GM10266 (cell line): ENCODE measurements around the gene RNH1.
"Not testable (repeated sequence)": the region's sequence is repeated elsewhere in the genome, so short reads cannot be mapped to it uniquely, and the experiment has no call there.

Experiments used
- DNase-seq: peaks from one replicate; pipeline ENCODE4 v3.0.0; 2012; ENCODE audit errors: extremely low spot score
- CTCF ChIP-seq: IDR thresholded peaks from 2 replicates; pipeline ENCODE4 v1.5.1; 2012; ENCODE audit warnings: mild to moderate bottlenecking, low read depth; ENCODE audit not compliant: control insufficient read depth, insufficient read depth; ENCODE audit errors: missing control alignments

RNH1 gene

DNA sequence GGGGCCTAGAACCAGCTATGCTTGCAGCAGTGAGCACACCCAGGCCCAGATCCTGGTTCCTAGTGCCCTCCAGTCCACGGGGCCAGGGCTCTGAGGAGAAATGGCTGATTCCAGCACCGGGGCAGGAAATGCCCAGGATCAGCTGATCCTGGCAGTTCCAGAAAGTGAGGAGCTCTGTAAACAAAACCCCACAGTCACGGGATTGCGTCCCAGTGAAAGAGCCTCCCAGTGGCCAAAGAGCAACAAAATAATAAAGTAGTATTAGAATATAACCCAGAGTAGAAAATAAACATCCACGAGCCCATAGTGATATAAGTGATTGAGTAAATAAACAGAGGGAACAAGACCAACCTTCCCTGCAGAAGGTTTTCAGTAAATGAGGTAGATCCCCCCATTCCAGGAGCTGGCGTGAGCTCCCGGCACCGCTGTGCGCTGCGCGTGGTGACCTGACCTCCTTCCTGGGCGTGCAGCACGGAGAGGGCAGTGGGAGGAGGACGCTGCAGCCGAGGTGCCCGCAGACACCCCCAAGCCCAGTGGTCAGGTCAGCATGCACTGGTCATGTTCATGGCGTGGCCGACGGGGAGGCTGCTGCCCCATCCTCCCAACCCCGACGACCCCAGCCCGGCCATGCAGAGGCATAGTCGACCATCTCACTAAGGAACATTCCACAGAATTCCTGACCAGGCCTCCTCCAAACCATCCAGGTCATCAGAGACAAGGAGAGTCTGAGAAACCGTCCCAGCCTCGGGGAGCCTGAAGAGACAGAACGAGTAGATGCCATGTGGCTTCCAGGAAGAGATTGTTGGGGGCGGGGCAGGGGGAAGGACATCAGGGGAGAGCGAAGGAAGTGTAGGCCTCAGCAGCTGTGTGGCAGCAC lies 37.1 kb downstream of the RNH1 start:
- no peak for DNase-seq

DNA sequence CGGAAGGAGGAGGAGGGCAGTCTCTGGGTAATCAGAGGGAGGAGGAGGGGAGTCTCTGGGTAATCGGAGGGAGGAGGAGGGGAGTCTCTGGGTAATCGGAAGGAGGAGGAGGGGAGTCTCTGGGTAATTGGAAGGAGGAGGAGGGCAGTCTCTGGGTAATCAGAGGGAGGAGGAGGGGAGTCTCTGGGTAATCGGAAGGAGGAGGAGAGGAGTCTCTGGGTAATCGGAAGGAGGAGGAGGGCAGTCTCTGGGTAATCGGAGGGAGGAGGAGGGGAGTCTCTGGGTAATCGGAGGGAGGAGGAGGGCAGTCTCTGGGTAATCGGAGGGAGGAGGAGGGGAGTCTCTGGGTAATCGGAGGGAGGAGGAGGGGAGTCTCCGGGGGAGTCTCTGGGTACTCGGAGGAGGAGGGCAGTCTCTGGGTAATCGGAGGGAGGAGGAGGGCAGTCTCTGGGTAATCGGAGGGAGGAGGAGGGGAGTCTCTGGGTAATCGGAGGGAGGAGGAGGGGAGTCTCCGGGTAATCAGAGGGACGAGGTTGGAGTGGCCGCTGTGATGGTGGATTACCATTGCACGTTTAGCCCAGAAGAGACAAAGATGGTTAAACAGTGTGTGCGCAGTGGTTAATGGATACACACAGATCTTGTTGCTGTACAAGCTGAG lies 37.9 kb downstream of the RNH1 start:
- DNase-seq = not testable (repeated sequence)

More for the DNA sequence above, 37.1 kb downstream of the RNH1 start:
- no peak for TF ChIP-seq CTCF

DNA sequence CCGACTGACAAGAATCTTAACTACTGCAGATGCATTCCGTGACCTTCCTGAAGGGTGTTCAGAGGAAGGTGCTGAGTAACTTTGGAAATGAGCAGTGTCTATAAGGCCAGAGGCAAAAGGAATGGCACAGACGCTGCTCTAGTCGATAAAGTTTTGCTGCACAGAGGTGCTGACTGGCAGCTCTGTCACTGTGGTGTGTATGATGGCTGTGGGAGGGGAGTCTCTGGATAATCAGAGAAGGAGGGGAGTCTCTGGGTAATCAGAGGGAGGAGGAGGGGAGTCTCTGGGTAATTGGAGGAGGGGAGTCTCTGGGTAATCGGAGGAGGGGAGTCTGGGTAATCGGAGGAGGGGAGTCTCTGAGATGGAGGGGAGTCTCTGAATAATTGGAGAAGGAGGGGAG lies 38.5 kb downstream of the RNH1 start:
- no peak for TF ChIP-seq CTCF
- DNase-seq = no peak

DNA sequence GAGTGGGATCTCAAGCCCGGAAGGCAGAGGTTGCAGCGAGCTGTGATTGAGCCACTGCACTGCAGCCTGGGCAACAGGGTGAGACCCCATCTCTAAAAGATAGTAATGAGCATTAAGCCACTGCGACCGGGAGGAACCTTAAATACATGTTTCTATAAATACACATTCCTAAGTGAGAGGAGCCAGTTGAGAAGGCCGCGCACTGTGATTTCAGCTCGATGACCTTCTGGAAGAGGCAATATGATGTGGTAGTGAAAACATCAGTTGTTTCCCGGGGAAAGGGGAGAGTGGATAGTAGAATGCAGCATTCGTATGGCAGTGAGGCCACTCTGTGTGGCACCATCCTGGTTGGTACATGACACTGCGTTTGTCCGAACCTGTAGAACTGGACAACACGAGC lies 39.0 kb downstream of the RNH1 start:
- no peak for TF ChIP-seq CTCF
- no peak for DNase-seq

- TF ChIP-seq CTCF = no peak
- DNase-seq = no peak
Observed at GRCh38 chr11:465896-466530, 41.0 kb downstream of the RNH1 start.

DNA sequence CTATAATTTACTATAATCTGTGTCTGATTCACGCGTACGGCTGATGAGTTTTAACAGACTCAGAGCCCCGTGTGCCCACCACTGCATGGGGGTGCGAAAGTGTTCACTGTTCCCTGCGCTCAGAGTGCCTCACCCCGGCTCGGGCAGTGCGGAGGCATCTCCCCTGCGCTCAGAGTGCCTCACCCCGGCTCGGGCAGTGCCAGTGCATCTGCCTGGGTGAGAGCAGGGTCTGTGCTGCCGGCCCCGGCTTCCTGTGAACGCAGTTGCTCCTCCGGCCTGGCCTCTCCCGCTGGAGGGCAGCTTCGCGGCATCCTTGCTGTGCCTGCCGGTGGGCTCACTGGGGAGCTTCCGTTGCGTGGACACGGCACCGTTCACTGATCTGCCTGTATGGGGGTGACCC lies 42.7 kb downstream of the RNH1 start:
- DNase-seq = no peak
- no peak for TF ChIP-seq CTCF

- no peak for TF ChIP-seq CTCF
- DNase-seq = no peak
Observed at GRCh38 chr11:462107-462890, 44.7 kb downstream of the RNH1 start.
